Thymus (tissue), 11 donors: ENCODE results near the gene GALNT2. TPM values are rescaled to one million over a fixed set of nuclear protein-coding genes. Genes with fewer than 3 reads are reported as not detected.
A peak's percentile ranks its signal among the peaks of the same experiment; 100 is the strongest.

Experiments used
- DNase-seq, 9 donors: peaks; one replicate each; pipeline ENCODE4 v3.0.0-alpha.2; 2013; ENCODE audit warnings: low spot score in 9 of 9, low read depth in 6 of 9, missing footprints in 1 of 9
- H3K27ac ChIP-seq, 2 donors: one replicate each; pipeline ENCODE4 v1.5.1; 2013; ENCODE audit warnings: control low read depth in 1 of 2, low read depth in 1 of 2, low read length in 1 of 2, mild to moderate bottlenecking in 1 of 2, moderate library complexity in 1 of 2
- H3K27me3 ChIP-seq, 2 donors: one replicate each; pipeline ENCODE4 v1.5.1; 2013; ENCODE audit warnings: low read length in 1 of 2; ENCODE audit not compliant: control insufficient read depth in 2 of 2, insufficient read depth in 1 of 2
- H3K36me3 ChIP-seq, 2 donors: one replicate each; pipeline ENCODE4 v1.5.1; 2013; ENCODE audit warnings: low read length in 1 of 2, mild to moderate bottlenecking in 1 of 2, moderate library complexity in 1 of 2; ENCODE audit not compliant: control insufficient read depth in 2 of 2, insufficient read depth in 2 of 2
- H3K4me1 ChIP-seq, 2 donors: one replicate each; pipeline ENCODE4 v1.5.1; 2013; ENCODE audit warnings: low read length in 2 of 2; ENCODE audit not compliant: control insufficient read depth in 2 of 2, insufficient read depth in 2 of 2
- H3K4me3 ChIP-seq, 2 donors: one replicate each; pipeline ENCODE4 v1.5.1; 2013; ENCODE audit warnings: low read length in 2 of 2, control low read depth in 1 of 2, mild to moderate bottlenecking in 1 of 2
- H3K9me3 ChIP-seq, 2 donors: one replicate each; pipeline ENCODE4 v1.5.1; 2013; ENCODE audit warnings: low read length in 1 of 2, mild to moderate bottlenecking in 1 of 2; ENCODE audit not compliant: control insufficient read depth in 2 of 2, insufficient read depth in 1 of 2
- WGBS: extraction: QIAGEN DNeasy Blood & Tissue Kit; methylation state at CpG from one replicate; pipeline ENCODE4 v1.1.7; 2013; 5-methylcytosine and 5-hydroxymethylcytosine counted together
- polyA plus RNA-seq: library from polyadenylated mRNA; stranded (reverse); fragments of 200-250 nt; gene quantifications from one replicate; pipeline ENCODE4 v1.2.3, GENCODE V29; 2013
- total RNA-seq: library from RNA; stranded (reverse); fragments of 120-200 nt; gene quantifications from one replicate; pipeline ENCODE4 v1.2.4, GENCODE V29; 2013
- donor health status: healthy.

The GALNT2 gene
- total and polyA plus RNA-seq, 2 donors = 33.9 to 42.5 TPM

DNA sequence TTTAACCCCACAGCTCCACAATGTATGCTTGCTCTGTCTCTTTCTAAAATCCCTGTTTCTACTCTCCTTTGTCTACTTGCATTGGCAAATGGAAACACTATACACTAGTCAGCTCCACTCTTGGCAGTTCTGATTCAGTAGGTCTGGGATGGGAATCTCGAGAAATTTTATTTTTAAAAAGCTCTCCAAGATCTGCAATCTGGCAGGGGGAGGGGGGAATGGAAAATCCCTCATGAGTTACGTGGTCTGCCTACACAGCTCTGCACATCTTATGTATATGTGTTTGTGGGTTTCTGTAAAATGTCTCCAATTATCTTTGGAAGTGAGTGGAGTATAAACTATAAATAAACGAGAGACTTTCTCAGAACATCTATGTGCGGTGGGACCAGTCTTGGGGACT, 9.9 kb upstream of the GALNT2 start:
- H3K4me1 ChIP-seq = no peaks in the 10 kb centered on the region
- no peak overlapping the region for H3K27ac ChIP-seq
- DNase-seq = no peak
- H3K4me3 ChIP-seq = no peak overlapping the region
- H3K27me3 ChIP-seq = no peaks in the 10 kb centered on the region
- WGBS = 94% methylated on average over 4 of the region's 4 CpGs
- no peaks in the 10 kb centered on the region for H3K36me3 ChIP-seq
- peaks cover 0 to 2% of the 10 kb centered on the region in 2 donors for H3K9me3 ChIP-seq

DNA sequence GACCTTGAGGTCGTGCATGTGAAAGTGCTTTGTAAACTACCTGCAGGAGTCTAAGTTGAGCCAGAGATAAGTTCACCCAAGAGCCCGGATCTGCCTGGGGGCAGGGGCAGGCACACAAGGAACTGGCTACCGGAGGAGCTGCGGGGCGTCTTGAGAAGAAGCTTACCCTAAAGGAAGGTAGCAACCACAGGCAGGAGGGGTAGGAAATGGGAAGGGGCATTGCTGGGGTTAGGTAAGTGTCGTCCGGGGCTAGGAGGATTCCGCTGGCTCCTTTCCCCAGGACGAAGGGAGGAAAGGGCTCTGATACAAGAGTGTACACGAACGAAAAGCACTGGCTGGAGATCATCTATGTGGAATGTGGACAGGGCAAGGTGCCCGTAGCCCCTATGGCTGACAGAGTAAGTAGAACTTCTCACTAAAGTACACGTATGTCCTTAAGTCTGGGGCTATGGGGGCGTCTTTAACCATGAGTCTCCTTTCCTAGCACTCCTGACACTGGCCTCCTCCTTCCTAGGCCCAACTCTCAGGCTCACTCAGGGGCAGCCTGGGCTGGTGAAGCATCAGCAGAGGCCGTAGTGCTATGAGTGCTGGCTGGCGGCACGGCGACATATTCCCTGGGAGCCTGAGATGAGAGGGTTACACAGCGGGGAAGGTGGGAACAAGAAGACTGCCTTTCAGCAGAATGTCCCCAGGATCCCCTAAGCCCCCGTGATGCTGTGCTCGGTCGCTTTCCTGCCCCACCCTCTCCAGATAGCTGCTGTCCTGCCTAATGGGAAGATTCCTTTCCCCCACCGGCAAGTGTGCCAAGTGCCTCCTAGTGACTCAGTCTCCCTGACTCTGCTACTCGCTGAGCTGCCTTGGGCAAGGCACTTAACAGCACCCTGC, 9.1 kb upstream of the GALNT2 start:
- DNase-seq = no peak

DNA sequence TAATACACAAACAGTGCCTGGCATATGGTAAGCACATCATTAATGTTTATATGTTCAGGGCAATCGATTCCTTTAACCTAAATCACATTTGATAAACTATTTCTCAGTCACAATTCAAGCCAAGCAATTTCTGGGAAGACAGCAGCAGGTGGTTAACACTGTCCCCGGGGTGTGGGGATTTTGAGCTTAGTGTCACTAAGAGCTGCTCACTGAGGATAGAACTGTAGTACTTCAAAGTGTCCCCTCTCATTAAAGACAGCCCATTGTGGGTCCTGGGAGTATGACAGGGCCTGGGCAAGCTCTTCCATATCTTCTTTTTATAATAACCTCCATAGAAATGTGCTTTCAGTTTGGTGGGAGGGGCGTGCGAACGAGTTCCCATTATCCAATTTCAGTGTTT, 8.4 kb upstream of the GALNT2 start:
- Histone ChIP-seq H3K4me3 (no peak overlapping the region), H3K4me1 (no peaks in the 10 kb centered on the region), H3K27ac (no peak overlapping the region), H3K36me3 (no peaks in the 10 kb centered on the region), H3K27me3 (no peaks in the 10 kb centered on the region), H3K9me3 (peaks cover 0 to 2% of the 10 kb centered on the region in 2 donors)
- 97% methylated on average over 5 of the region's 5 CpGs for WGBS
- DNase-seq = no peak

More for the DNA sequence above, 9.1 kb upstream of the GALNT2 start:
- Histone ChIP-seq H3K4me3 (no peak overlapping the region), H3K36me3 (no peaks in the 10 kb centered on the region), H3K9me3 (peaks cover 0 to 2% of the 10 kb centered on the region in 2 donors), H3K4me1 (no peaks in the 10 kb centered on the region), H3K27ac (no peak overlapping the region), H3K27me3 (no peaks in the 10 kb centered on the region)
- 96% methylated on average over 24 of the region's 24 CpGs for WGBS

DNA sequence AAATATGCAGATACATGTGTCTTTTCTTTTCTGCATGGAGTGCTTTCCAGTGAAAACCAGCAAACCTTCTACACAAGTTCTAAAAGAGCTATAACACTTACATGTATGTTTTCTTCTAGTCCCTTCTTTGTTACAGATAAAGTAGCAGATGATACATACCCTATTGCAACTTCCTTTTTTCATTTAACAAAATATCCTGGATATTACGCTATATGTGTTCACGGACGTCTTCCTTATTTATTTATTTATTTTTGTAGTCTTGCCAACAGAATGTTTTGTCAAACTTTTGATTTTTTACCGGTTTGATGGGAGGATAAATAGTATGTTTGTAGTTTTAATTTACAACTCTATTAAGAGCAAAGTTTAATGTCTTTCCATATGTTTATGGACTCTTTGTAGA, 5.2 kb upstream of the GALNT2 start:
- Histone ChIP-seq H3K27ac (no peak overlapping the region), H3K4me3 (no peak overlapping the region), H3K9me3 (peaks cover 0 to 8% of the 10 kb centered on the region in 2 donors), H3K27me3 (no peaks in the 10 kb centered on the region), H3K4me1 (peaks cover 0 to 4% of the 10 kb centered on the region in 2 donors), H3K36me3 (no peaks in the 10 kb centered on the region)
- DNase-seq = no peak
- WGBS = 97% methylated on average over 4 of the region's 4 CpGs

DNA sequence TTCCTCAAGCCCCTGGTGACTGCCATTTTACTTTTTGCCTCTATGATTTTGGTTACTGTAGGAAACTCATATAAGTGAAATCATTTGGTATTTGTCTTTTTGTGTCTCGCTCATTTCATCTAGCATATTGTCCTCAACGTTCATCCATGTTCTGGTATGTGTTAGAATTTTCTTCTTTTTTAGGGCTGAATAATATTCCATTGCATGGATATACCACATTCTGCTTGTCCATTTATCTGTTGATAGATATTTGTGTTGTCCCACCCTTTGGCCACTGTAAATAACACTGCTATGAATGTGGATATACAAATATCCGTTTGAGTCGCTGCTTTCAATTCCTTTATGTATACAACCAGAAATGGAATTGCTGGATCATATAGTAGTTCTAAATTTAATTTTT, 4.5 kb upstream of the GALNT2 start:
- H3K9me3 ChIP-seq = peaks cover 0 to 8% of the 10 kb centered on the region in 2 donors
- H3K4me3 ChIP-seq = no peak overlapping the region
- H3K27ac ChIP-seq = no peak overlapping the region
- WGBS = 91% methylated on average over 4 of the region's 4 CpGs
- peaks cover 0 to 4% of the 10 kb centered on the region in 2 donors for H3K4me1 ChIP-seq
- DNase-seq = no peak
- H3K36me3 ChIP-seq = no peaks in the 10 kb centered on the region
- no peaks in the 10 kb centered on the region for H3K27me3 ChIP-seq

DNA sequence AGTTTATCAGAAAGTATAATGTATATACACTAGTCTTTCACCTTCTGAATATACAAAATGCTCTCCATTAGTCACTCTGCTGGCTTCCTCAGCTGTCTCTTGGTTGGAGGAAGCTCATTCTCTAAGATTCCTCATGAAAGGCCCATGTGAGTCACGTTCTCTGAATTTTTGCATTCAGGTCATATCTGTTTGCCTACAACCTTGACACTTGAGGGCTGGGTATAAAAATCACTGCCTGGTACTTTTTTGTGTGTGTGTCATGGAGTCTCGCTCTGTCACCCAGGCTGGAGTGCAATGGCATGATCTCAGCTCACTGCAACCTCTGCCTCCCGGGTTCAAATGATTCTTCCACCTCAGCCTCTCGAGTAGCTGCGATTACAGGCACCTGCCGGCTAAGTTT, 2.8 kb upstream of the GALNT2 start:
- H3K27me3 ChIP-seq = no peaks in the 10 kb centered on the region

DNA sequence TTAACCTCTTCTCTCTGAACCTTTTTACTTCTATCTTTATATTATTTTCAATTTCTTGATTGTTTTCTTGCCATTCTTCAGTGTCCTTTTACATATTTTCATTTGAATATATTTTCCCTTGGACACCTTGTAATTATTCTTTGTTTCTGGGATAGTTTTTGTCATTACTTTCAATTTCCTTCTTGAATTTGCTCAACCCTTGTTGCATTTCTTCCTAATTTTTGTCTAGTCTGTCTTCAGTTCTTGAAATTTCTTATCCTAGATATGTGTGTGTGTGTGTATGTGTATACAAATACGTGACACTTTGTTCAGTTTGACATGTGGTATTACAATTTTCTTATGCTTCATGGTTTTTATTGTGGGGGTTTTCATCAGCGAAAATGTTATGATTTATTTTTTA, 1.9 kb upstream of the GALNT2 start:
- Histone ChIP-seq H3K4me3 (no peak overlapping the region), H3K27ac (no peak overlapping the region), H3K9me3 (peaks cover 0 to 6% of the 10 kb centered on the region in 2 donors), H3K36me3 (peaks cover 0 to 2% of the 10 kb centered on the region in 2 donors), H3K27me3 (no peaks in the 10 kb centered on the region), H3K4me1 (peaks cover 8 to 18% of the 10 kb centered on the region in 2 donors)
- no peak for DNase-seq
- 98% methylated on average over 2 of the region's 2 CpGs for WGBS

More for the DNA sequence above, 2.8 kb upstream of the GALNT2 start:
- Histone ChIP-seq H3K36me3 (no peaks in the 10 kb centered on the region), H3K4me3 (no peak overlapping the region), H3K27ac (no peak overlapping the region), H3K9me3 (peaks cover 0 to 6% of the 10 kb centered on the region in 2 donors), H3K4me1 (peaks cover 3 to 12% of the 10 kb centered on the region in 2 donors)
- WGBS = 98% methylated on average over 6 of the region's 6 CpGs
- DNase-seq = no peak

DNA sequence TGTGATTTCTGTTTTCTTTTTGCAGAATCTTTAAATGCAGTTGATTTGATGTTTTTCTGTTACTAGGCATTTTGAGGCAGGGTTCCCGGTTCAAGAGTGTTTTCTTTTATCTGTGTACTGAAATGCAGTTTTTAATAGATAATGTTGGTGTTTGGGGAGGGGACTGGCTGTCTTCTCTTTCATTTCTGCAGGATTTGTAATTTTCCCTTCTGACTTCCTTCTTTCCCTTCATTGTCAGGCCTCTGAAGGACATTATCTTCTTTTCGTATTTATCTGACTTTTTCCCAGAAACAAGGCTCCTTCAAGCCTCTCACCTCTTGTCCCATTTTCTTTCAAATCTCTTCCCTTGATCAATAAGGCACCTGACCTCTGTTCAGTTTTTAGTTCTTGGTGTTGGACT, 1.5 kb upstream of the GALNT2 start:
- H3K9me3 ChIP-seq = peaks cover 0 to 6% of the 10 kb centered on the region in 2 donors
- H3K27ac ChIP-seq = peak overlapping the region in 1 of 2 donors; percentile 18
- peaks cover 0 to 4% of the 10 kb centered on the region in 2 donors for H3K36me3 ChIP-seq
- peaks cover 8 to 22% of the 10 kb centered on the region in 2 donors for H3K4me1 ChIP-seq
- H3K27me3 ChIP-seq = no peaks in the 10 kb centered on the region
- no peak overlapping the region for H3K4me3 ChIP-seq
- DNase-seq = no peak
- 88% methylated on average over 2 of the region's 2 CpGs for WGBS

DNA sequence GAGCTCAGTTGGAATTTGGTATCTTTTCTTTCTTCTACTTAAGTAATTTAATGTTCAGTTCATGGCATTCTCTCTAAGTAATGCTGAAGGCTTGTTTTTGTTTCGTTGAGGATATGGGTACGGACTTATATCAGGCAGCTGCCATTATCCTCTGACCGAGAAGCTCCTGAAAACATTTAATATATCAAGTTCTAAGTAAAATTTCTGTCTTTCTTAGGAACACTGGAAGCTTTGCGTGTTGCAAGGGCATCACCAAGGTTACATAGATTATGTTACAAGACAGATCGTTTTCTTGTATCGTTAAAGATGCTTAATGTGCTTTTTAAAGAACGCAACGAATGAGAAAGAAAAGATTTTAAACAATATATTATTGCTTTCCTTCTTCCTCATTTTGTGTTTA, 1.0 kb upstream of the GALNT2 start:
- WGBS = 38% methylated on average over 8 of the region's 8 CpGs
- Histone ChIP-seq H3K27me3 (no peaks in the 10 kb centered on the region), H3K4me1 (peaks cover 9 to 25% of the 10 kb centered on the region in 2 donors), H3K36me3 (peaks cover 0 to 4% of the 10 kb centered on the region in 2 donors), H3K27ac (peak overlapping the region in 1 of 2 donors; percentile 86), H3K4me3 (peak overlapping the region; percentile 54 to 88), H3K9me3 (peaks cover 0 to 6% of the 10 kb centered on the region in 2 donors)
- DNase-seq = no peak
